Stimulated activated CD4-positive, alpha-beta T cell treated with anti-CD3 and anti-CD28 coated beads, TNF-alpha, amount 100 ng/mL, for 24 hours (primary cell): ENCODE measurements around the gene NR2F1.
A peak's percentile ranks its signal among the peaks of the same experiment; 100 is the strongest.

Experiments
- DNase-seq, 3 experiments: peaks; one replicate each; pipeline ENCODE4 v3.0.0-alpha.2; 2020; ENCODE audit warnings: low read depth in 3 of 3

Gene NR2F1

GRCh38 chr5:93604644-93605515 lies 21.9 kb downstream of the NR2F1 start:
- DNase-seq = no peak

GRCh38 chr5:93606382-93606752 lies 23.3 kb downstream of the NR2F1 start:
- no peak for DNase-seq

GRCh38 chr5:93607367-93608258 lies 24.6 kb downstream of the NR2F1 start:
- DNase-seq = no peak

- no peak for DNase-seq
Observed at GRCh38 chr5:93608855-93609254, 25.8 kb downstream of the NR2F1 start.

GRCh38 chr5:93609762-93610161 lies 26.7 kb downstream of the NR2F1 start:
- no peak for DNase-seq

GRCh38 chr5:93610581-93611272 lies 27.7 kb downstream of the NR2F1 start:
- no peak for DNase-seq

GRCh38 chr5:93611273-93611975 lies 28.4 kb downstream of the NR2F1 start:
- DNase-seq = no peak

- no peak for DNase-seq
Observed at GRCh38 chr5:93611976-93612854, 29.2 kb downstream of the NR2F1 start.

- DNase-seq = no peak
Observed at GRCh38 chr5:93612855-93613243, 29.8 kb downstream of the NR2F1 start.

GRCh38 chr5:93616538-93617174 lies 33.6 kb downstream of the NR2F1 start:
- DNase-seq = no peak

GRCh38 chr5:93620487-93621326 lies 37.7 kb downstream of the NR2F1 start:
- DNase-seq = peak in 1 of 3 experiments; percentile 45

- no peak for DNase-seq
Observed at GRCh38 chr5:93621327-93621798, 38.3 kb downstream of the NR2F1 start.

GRCh38 chr5:93622240-93622885 lies 39.3 kb downstream of the NR2F1 start:
- DNase-seq = no peak

- no peak for DNase-seq
Observed at GRCh38 chr5:93623153-93623552, 40.1 kb downstream of the NR2F1 start.

- no peak for DNase-seq
Observed at GRCh38 chr5:93626801-93627200, 43.8 kb downstream of the NR2F1 start.

- DNase-seq = no peak
Observed at GRCh38 chr5:93632327-93632726, 49.3 kb downstream of the NR2F1 start.

- DNase-seq = no peak
Observed at GRCh38 chr5:93635991-93636390, 53.0 kb downstream of the NR2F1 start.

GRCh38 chr5:93636837-93637236 lies 53.8 kb downstream of the NR2F1 start:
- DNase-seq = no peak
